ENCODE results near the gene TXLNG.

Gene TXLNG

DNA sequence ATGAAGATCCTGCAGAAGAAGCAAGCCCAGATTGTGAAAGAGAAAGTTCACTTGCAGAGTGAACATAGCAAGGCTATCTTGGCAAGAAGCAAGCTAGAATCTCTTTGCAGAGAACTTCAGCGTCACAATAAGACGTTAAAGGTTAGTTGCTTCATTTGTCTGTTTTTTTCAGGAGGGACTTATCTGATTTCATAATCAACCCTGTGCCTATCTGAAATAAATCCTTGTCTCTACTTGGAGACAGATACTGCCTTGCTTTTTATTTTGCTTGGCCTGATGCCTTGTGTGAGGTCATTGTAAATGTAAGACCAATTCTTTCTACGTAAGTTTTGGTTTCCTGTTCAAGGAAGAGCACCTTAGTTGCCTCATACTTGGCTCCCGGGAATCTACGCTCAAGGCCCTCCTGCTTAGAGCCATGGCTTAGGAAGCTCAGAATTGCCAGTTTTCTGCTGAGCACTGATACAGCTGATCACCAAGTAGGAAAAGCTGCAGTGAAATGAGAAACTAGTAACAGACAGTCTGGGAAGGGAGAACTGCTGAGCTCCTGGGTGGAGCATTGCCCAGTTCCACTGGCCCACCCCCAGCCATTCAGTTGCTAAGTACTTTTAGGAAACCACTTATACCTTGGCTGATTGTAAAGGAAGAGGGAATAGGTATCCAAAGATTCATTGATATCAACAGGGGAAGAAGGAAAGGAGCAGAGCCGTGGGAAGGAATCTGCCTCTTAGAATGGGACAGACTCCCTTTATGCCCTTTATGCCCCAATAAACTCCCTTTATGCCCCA, 42.0 kb downstream of the TXLNG start (continued):
- TF ChIP-seq, protein P1, sequence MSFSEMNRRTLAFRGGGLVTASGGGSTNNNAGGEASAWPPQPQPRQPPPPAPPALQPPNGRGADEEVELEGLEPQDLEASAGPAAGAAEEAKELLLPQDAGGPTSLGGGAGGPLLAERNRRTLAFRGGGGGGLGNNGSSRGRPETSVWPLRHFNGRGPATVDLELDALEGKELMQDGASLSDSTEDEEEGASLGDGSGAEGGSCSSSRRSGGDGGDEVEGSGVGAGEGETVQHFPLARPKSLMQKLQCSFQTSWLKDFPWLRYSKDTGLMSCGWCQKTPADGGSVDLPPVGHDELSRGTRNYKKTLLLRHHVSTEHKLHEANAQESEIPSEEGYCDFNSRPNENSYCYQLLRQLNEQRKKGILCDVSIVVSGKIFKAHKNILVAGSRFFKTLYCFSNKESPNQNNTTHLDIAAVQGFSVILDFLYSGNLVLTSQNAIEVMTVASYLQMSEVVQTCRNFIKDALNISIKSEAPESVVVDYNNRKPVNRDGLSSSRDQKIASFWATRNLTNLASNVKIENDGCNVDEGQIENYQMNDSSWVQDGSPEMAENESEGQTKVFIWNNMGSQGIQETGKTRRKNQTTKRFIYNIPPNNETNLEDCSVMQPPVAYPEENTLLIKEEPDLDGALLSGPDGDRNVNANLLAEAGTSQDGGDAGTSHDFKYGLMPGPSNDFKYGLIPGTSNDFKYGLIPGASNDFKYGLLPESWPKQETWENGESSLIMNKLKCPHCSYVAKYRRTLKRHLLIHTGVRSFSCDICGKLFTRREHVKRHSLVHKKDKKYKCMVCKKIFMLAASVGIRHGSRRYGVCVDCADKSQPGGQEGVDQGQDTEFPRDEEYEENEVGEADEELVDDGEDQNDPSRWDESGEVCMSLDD (tag by site-specific recombination; IDR thresholded peaks at IDR 0.05) = no peak
- TF ChIP-seq MYNN (tag by site-specific recombination; IDR thresholded peaks at IDR 0.05; ENCODE audit: borderline replicate concordance) (no peak), ZBTB17 (tag by site-specific recombination; IDR thresholded peaks at IDR 0.05) (peak; percentile 86), KLF10 (tag by site-specific recombination; IDR thresholded peaks at IDR 0.05) (0 out of 2 replicates have a peak, but pooled peaks have one; percentile 17), FEZF1 (tag by site-specific recombination; IDR thresholded peaks at IDR 0.05) (no peak), RBAK (tag by site-specific recombination; IDR thresholded peaks at IDR 0.05) (no peak), TCF7L2 (IDR thresholded peaks at IDR 0.05; ENCODE audit: borderline replicate concordance, low read depth, low read length) (no peak), ZNF133 (tag by site-specific recombination; IDR thresholded peaks at IDR 0.05) (peak; percentile 83), ZNF416 (tag by site-specific recombination; IDR thresholded peaks at IDR 0.05) (no peak), OSR2 (tag by site-specific recombination; IDR thresholded peaks at IDR 0.05) (0 out of 2 replicates have a peak, but pooled peaks have one; percentile 15), KLF16 (tag by site-specific recombination; IDR thresholded peaks at IDR 0.05) (no peak), ZNF837 (tag by site-specific recombination; IDR thresholded peaks at IDR 0.05) (no peak), ZNF48 (tag by site-specific recombination; IDR thresholded peaks at IDR 0.05) (no peak), ZNF670 (tag by site-specific recombination; IDR thresholded peaks at IDR 0.05; ENCODE audit: low read depth) (no peak), PRDM1 (tag by site-specific recombination; IDR thresholded peaks at IDR 0.05) (no peak), SP7 (tag by site-specific recombination; IDR thresholded peaks at IDR 0.05) (peak; percentile 35; the same call in 1 of the 2 replicates)
- TF ChIP-seq, protein P2, sequence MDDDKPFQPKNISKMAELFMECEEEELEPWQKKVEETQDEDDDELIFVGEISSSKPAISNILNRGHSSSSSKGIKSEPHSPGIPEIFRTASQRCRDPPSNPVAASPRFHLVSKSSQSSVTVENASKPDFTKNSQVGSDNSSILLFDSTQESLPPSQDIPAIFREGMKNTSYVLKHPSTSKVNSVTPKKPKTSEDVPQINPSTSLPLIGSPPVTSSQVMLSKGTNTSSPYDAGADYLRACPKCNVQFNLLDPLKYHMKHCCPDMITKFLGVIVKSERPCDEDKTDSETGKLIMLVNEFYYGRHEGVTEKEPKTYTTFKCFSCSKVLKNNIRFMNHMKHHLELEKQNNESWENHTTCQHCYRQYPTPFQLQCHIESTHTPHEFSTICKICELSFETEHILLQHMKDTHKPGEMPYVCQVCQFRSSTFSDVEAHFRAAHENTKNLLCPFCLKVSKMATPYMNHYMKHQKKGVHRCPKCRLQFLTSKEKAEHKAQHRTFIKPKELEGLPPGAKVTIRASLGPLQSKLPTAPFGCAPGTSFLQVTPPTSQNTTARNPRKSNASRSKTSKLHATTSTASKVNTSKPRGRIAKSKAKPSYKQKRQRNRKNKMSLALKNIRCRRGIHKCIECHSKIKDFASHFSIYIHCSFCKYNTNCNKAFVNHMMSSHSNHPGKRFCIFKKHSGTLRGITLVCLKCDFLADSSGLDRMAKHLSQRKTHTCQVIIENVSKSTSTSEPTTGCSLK (tag by site-specific recombination; IDR thresholded peaks at IDR 0.05) = no peak
- TF ChIP-seq, protein P3, sequence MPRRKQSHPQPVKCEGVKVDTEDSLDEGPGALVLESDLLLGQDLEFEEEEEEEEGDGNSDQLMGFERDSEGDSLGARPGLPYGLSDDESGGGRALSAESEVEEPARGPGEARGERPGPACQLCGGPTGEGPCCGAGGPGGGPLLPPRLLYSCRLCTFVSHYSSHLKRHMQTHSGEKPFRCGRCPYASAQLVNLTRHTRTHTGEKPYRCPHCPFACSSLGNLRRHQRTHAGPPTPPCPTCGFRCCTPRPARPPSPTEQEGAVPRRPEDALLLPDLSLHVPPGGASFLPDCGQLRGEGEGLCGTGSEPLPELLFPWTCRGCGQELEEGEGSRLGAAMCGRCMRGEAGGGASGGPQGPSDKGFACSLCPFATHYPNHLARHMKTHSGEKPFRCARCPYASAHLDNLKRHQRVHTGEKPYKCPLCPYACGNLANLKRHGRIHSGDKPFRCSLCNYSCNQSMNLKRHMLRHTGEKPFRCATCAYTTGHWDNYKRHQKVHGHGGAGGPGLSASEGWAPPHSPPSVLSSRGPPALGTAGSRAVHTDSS (tag by site-specific recombination; IDR thresholded peaks at IDR 0.05) = no peak
- TF ChIP-seq, protein P4, sequence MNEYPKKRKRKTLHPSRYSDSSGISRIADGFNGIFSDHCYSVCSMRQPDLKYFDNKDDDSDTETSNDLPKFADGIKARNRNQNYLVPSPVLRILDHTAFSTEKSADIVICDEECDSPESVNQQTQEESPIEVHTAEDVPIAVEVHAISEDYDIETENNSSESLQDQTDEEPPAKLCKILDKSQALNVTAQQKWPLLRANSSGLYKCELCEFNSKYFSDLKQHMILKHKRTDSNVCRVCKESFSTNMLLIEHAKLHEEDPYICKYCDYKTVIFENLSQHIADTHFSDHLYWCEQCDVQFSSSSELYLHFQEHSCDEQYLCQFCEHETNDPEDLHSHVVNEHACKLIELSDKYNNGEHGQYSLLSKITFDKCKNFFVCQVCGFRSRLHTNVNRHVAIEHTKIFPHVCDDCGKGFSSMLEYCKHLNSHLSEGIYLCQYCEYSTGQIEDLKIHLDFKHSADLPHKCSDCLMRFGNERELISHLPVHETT (tag by site-specific recombination; IDR thresholded peaks at IDR 0.05) = 0 out of 2 replicates have a peak, but pooled peaks have one; percentile 45
- TF ChIP-seq, protein P5, sequence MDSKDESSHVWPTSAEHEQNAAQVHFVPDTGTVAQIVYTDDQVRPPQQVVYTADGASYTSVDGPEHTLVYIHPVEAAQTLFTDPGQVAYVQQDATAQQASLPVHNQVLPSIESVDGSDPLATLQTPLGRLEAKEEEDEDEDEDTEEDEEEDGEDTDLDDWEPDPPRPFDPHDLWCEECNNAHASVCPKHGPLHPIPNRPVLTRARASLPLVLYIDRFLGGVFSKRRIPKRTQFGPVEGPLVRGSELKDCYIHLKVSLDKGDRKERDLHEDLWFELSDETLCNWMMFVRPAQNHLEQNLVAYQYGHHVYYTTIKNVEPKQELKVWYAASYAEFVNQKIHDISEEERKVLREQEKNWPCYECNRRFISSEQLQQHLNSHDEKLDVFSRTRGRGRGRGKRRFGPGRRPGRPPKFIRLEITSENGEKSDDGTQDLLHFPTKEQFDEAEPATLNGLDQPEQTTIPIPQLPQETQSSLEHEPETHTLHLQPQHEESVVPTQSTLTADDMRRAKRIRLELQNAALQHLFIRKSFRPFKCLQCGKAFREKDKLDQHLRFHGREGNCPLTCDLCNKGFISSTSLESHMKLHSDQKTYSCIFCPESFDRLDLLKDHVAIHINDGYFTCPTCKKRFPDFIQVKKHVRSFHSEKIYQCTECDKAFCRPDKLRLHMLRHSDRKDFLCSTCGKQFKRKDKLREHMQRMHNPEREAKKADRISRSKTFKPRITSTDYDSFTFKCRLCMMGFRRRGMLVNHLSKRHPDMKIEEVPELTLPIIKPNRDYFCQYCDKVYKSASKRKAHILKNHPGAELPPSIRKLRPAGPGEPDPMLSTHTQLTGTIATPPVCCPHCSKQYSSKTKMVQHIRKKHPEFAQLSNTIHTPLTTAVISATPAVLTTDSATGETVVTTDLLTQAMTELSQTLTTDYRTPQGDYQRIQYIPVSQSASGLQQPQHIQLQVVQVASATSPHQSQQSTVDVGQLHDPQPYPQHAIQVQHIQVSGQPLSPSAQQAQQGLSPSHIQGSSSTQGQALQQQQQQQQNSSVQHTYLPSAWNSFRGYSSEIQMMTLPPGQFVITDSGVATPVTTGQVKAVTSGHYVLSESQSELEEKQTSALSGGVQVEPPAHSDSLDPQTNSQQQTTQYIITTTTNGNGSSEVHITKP (tag by site-specific recombination; IDR thresholded peaks at IDR 0.05) = 0 out of 2 replicates have a peak, but pooled peaks have one; percentile 10
- TF ChIP-seq, protein P6, sequence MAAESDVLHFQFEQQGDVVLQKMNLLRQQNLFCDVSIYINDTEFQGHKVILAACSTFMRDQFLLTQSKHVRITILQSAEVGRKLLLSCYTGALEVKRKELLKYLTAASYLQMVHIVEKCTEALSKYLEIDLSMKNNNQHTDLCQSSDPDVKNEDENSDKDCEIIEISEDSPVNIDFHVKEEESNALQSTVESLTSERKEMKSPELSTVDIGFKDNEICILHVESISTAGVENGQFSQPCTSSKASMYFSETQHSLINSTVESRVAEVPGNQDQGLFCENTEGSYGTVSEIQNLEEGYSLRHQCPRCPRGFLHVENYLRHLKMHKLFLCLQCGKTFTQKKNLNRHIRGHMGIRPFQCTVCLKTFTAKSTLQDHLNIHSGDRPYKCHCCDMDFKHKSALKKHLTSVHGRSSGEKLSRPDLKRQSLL (tag by site-specific recombination; IDR thresholded peaks at IDR 0.05) = no peak
